ENCODE measurements around the gene FBXO11.

GRCh38 chr2:47782381-47782670 lies 124.0 kb downstream of the FBXO11 start:
- TF ChIP-seq, protein P1, sequence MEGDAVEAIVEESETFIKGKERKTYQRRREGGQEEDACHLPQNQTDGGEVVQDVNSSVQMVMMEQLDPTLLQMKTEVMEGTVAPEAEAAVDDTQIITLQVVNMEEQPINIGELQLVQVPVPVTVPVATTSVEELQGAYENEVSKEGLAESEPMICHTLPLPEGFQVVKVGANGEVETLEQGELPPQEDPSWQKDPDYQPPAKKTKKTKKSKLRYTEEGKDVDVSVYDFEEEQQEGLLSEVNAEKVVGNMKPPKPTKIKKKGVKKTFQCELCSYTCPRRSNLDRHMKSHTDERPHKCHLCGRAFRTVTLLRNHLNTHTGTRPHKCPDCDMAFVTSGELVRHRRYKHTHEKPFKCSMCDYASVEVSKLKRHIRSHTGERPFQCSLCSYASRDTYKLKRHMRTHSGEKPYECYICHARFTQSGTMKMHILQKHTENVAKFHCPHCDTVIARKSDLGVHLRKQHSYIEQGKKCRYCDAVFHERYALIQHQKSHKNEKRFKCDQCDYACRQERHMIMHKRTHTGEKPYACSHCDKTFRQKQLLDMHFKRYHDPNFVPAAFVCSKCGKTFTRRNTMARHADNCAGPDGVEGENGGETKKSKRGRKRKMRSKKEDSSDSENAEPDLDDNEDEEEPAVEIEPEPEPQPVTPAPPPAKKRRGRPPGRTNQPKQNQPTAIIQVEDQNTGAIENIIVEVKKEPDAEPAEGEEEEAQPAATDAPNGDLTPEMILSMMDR (IDR thresholded peaks at IDR 0.05) = no peak
- no peak for TF ChIP-seq POLR2A (IDR thresholded peaks at IDR 0.05)

Measured in adrenal gland (tissue), 5 donors.